HG03575 (cell line): ENCODE measurements around the gene PRKD1.

Experiments used
- ATAC-seq: cut with Tn5 transposase; IDR thresholded peaks from one replicate; pipeline ENCODE4 v1.9.1; 2021; ENCODE audit not compliant: unreplicated experiment, insufficient number of reproducible peaks, low FRiP score; ENCODE audit errors: extremely low read depth

The PRKD1 gene

GRCh38 chr14:29927376-29928116, at the start of gene PRKD1:
PRKD1 (minus strand) TSS chr14:29927847.
- ATAC-seq: no peak

- no peak for ATAC-seq
Observed at GRCh38 chr14:29971101-29971500, 43.5 kb upstream of the PRKD1 start.

DNA sequence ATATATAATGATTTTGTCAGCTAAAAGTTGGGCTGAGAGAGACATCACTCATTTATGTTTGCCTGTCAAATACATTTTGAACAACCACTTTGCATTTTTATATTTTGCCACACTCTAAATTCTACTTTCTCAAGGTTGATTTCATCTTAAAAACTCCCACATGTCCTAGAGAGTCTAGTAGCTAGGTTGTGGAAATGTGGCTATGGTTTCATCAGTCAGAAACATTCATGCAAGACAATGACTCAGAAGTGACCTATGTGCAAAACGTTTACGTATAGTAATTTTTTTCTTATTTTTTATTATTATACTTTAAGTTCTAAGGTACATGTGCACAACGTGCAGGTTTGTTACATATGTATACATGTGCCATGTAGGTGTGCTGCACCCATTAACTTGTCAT, 27.4 kb upstream of the PRKD1 start:
- ATAC-seq: no peak

DNA sequence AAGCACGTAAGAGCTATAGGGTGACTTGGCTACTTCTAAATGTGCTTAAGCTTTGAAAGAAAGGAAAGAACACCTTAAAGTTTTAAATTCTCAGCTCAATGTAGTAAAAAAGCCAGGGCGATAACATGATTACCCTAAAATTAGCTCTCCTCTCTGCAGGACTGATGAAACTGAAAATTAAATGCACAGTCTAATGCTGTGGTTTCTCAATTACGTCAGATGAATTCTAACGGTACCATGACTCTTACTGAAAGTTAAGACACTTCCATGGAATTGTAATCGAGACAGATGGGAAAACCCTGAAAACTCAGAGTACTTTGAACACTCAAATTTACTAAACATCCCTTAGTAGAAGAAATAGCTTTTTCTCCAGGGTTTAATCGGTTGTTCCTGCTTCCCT, 25.9 kb upstream of the PRKD1 start:
- no peak for ATAC-seq

- no peak for ATAC-seq
Observed at GRCh38 chr14:29944091-29944490, 16.4 kb upstream of the PRKD1 start.

- no peak for ATAC-seq
Observed at GRCh38 chr14:29941401-29941800, 13.8 kb upstream of the PRKD1 start.

DNA sequence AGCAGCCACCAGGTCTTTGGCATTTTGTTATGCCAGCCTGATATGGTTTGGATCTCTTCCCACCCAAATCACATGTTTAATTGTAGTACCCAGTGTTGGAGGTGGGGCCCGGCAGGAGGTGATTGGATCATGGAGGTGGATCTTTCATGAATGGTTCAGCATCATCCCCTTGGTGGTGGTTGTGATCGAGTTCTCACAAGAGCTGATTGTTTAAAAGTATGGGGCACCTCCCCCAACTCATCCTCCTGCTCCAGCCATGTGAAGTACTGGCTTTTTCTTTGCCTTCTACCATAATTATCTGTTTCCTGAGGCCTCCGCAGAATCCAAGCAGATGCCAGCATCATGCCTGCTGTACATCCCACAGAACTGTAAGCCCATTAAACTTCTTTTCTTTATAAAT, 12.8 kb upstream of the PRKD1 start:
- no peak for ATAC-seq

DNA sequence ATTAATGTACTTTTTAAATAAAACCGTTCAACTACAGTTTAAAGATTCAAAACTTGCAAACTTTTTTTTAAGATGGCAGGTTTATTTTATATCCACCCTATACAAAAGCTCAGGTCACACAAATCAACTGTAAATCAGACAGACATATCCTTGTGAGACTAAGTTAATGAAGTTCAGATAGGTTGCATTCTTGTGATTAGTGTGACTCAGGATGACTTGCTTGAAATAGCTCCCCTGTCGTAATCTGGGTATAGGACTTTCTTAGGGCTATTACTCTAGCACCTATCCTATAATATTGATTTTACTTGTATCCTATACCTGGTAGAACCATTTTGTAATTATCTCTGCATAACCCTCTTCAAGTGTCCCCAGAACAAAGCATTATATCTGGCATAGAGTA, 9.5 kb upstream of the PRKD1 start:
- no peak for ATAC-seq

DNA sequence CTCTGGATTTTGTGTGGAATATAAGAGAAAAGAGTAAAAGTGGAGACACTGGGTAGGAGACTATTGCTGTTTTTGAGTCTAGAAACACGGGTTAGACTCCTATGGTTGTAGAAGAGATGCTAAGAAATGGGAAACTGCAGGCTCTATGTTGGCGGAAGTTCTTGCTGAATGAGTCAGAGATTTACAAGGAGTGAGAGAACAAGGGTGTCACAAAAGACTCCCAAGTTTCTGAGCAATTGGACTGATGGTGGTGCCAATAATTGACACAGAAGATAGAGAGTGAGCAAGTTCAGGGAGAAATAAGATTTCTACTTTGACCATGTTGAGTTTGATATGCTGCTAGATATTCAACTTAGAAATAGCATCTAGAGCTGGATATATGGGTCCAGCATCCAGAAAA, 2.6 kb upstream of the PRKD1 start:
- no peak for ATAC-seq

GRCh38 chr14:29928117-29928640, 532 bp upstream of the PRKD1 start:
- no peak for ATAC-seq

- ATAC-seq: no peak
Observed at GRCh38 chr14:29926701-29927375, 809 bp downstream of the PRKD1 start.

GRCh38 chr14:29926228-29926627, 1.4 kb downstream of the PRKD1 start:
- no peak for ATAC-seq

GRCh38 chr14:29925736-29926135, 1.9 kb downstream of the PRKD1 start:
- no peak for ATAC-seq

DNA sequence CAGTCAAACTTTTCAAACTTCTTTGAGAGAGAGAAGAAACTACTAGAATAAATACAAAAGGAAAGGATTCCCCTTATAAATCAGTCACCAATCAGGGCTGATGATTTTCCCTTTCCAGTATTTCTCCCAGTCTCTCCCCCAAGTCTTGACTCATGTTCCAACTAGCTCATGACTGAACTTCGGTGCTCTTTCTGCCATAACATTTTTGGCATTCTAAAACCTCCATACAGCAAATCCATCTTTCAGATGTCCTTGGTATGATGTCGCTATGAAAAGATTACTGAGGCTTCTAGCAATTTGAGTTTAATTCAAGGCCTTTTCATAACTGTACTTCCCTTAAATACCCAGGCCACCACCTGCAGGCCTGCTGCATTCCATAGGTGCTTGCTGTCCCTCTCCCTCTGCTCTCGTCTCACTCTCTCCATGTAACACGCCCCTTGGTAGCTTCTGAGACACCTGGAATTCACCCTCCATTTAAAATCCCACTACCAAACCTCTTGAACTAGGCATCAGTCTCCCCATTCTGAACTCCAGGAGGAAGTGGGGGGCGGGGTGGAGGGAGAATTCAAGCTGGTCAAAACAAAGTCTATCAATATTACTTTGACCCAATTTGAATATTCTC, 2.4 kb downstream of the PRKD1 start:
- no peak for ATAC-seq

- no peak for ATAC-seq
Observed at GRCh38 chr14:29919845-29920244, 7.8 kb downstream of the PRKD1 start.

GRCh38 chr14:29918981-29919380, 8.7 kb downstream of the PRKD1 start:
- ATAC-seq: no peak

DNA sequence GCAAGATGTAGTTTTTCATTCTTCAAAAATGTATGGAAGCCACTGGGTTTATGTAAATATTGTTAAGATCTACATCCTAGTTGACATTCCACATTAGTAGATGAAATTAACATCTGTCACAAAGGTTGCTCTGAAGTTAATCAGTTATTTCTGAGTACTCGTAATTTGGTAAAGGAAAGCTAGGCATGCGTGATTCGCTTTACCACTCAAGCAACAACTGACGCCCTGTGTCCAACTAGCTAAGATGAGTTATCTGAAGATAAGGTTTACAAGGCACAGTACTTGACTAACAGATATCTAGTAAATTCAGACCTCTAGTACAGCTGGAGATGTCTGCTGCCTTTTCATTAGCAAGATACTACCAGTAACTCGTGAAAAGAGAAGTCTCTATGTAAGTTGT, 14.1 kb downstream of the PRKD1 start:
- ATAC-seq: no peak

DNA sequence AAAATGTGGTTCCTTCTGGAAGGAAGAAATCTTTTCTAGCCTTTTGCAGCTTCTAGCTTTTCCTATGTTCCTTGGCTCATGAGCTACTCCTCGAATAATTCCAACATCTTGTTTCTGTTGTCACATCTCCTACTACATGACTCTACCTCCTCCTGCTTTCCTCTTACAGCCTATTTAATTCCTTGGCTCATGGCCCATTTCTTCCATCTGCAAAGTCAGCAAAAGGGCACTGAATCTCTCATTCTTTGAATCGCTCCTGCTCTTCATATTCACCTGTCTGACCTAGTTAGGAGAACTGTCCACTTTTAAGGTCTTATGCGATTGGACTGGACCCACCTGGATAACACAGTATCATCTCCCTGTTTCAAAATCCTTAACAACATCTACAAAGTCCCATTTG, 15.8 kb downstream of the PRKD1 start:
- no peak for ATAC-seq

GRCh38 chr14:29908652-29909577, 18.7 kb downstream of the PRKD1 start:
- no peak for ATAC-seq
